HEK293T (cell line): ENCODE data around the gene FAM120A.

Experiments used
- CTCF ChIA-PET: fragments of 350-600 bp; formaldehyde crosslinking; extraction: SDS; loops from one replicate; lab custom pipeline; 2021; ENCODE audit warnings: antibody characterized with exemption, inconsistent platforms; lab: Yijun Ruan, JAX
- POLR2A ChIA-PET: fragments of 350-600 bp; formaldehyde crosslinking; extraction: SDS; loops from one replicate; lab custom pipeline; 2020; ENCODE audit warnings: antibody characterized with exemption, inconsistent platforms; lab: Yijun Ruan, JAX
- DNase-seq: peaks from one replicate; pipeline ENCODE4 v3.0.0; 2012; ENCODE audit warnings: mixed read lengths; ENCODE audit errors: extremely low spot score
- ARNT ChIP-seq: fragments of 450-650 bp; IDR thresholded peaks from 2 replicates; pipeline ENCODE4 v1.6.1; 2017; ENCODE audit warnings: mild to moderate bottlenecking
- BHLHE40 ChIP-seq: fragments of 450-650 bp; IDR thresholded peaks from 2 replicates; pipeline ENCODE4 v1.6.1; 2016; ENCODE audit warnings: mild to moderate bottlenecking, moderate library complexity, borderline replicate concordance
- CTBP1 ChIP-seq: fragments of 450-650 bp; IDR thresholded peaks from 2 replicates; pipeline ENCODE4 v1.6.1; 2016; ENCODE audit warnings: borderline replicate concordance
- ELF4 ChIP-seq: fragments of 450-650 bp; IDR thresholded peaks from 2 replicates; pipeline ENCODE4 v1.6.1; 2017; ENCODE audit warnings: antibody characterized with exemption
- FOXA1 ChIP-seq: fragments of 450-650 bp; IDR thresholded peaks from 2 replicates; pipeline ENCODE4 v1.6.1; 2016; ENCODE audit warnings: mild to moderate bottlenecking
- FOXK2 ChIP-seq: fragments of 450-650 bp; IDR thresholded peaks from 2 replicates; pipeline ENCODE4 v1.6.1; 2016; ENCODE audit warnings: mild to moderate bottlenecking
- FOXM1 ChIP-seq: fragments of 450-650 bp; IDR thresholded peaks from 2 replicates; pipeline ENCODE4 v1.6.1; 2017; ENCODE audit warnings: mild to moderate bottlenecking, borderline replicate concordance
- HDGF ChIP-seq: fragments of 450-650 bp; IDR thresholded peaks from 2 replicates; pipeline ENCODE4 v1.6.1; 2017; ENCODE audit warnings: antibody characterized with exemption, borderline replicate concordance
- L3MBTL2 ChIP-seq: fragments of 450-650 bp; conservative IDR thresholded peaks from 2 replicates; pipeline ENCODE4 v1.6.1; 2016; ENCODE audit warnings: mild to moderate bottlenecking
- LEF1 ChIP-seq: fragments of 450-650 bp; IDR thresholded peaks from 2 replicates; pipeline ENCODE4 v1.6.1; 2017; ENCODE audit warnings: mild to moderate bottlenecking, borderline replicate concordance
- NFRKB ChIP-seq: fragments of 450-650 bp; IDR thresholded peaks from 2 replicates; pipeline ENCODE4 v1.6.1; 2016; ENCODE audit warnings: mild to moderate bottlenecking, moderate library complexity
- PKNOX1 ChIP-seq: fragments of 450-650 bp; IDR thresholded peaks from 2 replicates; pipeline ENCODE4 v1.6.1; 2016
- SP1 ChIP-seq: fragments of 450-650 bp; IDR thresholded peaks from 2 replicates; pipeline ENCODE4 v1.6.1; 2017
- SUZ12 ChIP-seq: fragments of 450-650 bp; IDR thresholded peaks from 2 replicates; pipeline ENCODE4 v1.6.1; 2016; ENCODE audit warnings: mild to moderate bottlenecking
- TARDBP ChIP-seq: fragments of 450-650 bp; IDR thresholded peaks from 2 replicates; pipeline ENCODE4 v1.6.1; 2016
- ZNF384 ChIP-seq: fragments of 450-650 bp; IDR thresholded peaks from 2 replicates; pipeline ENCODE4 v1.6.1; 2016

FAM120A gene

GRCh38 chr9:93464395-93464794 is 12.9 kb downstream of the FAM120A start:
- CTCF ChIA-PET, result interaction anchor here (0.6 kb wide), 1 partner anchor 9 kb away, joined by 3 read pairs; no protein-coding TSS in a partner anchor

GRCh38 chr9:93464876-93465275 is 13.4 kb downstream of the FAM120A start:
- no peak for DNase-seq
- CTCF ChIA-PET, result interaction anchor here (0.6 kb wide), 1 partner anchor 9 kb away, joined by 3 read pairs; no protein-coding TSS in a partner anchor
- POLR2A ChIA-PET, result interaction anchor here (2.8 to 3.2 kb wide), 2 partner anchors 11 to 14 kb away, joined by 12 to 15 read pairs; partner anchors contain the start of genes FAM120A and FAM120AOS

More at GRCh38 chr9:93464395-93464794, 12.9 kb downstream of the FAM120A start:
- DNase-seq, result no peak
- POLR2A ChIA-PET, result interaction anchor here (2.8 to 3.2 kb wide), 2 partner anchors 11 to 13 kb away, joined by 12 to 15 read pairs; partner anchors contain the start of genes FAM120A and FAM120AOS
- TF ChIP-seq SP1, result no peak
- no peak for TF ChIP-seq FOXK2
- TF ChIP-seq FOXM1, result no peak
- TF ChIP-seq NFRKB, result no peak
- TF ChIP-seq ZNF384, result no peak
- TF ChIP-seq L3MBTL2, result no peak
- TF ChIP-seq PKNOX1, result no peak
- TF ChIP-seq LEF1, result no peak
- no peak for TF ChIP-seq SUZ12
- no peak for TF ChIP-seq FOXA1
- TF ChIP-seq BHLHE40, result no peak
- no peak for TF ChIP-seq HDGF
- TF ChIP-seq ELF4, result no peak
- TF ChIP-seq ARNT, result no peak
- no peak for TF ChIP-seq TARDBP

GRCh38 chr9:93465855-93466254 is 14.4 kb downstream of the FAM120A start:
- DNase-seq, result no peak
- ChIA-PET CTCF (interaction anchor here (0.7 kb wide), 1 partner anchor 12 kb away, joined by 3 read pairs; the partner anchor contains the start of gene FAM120AOS), POLR2A (interaction anchor here (2.8 to 3.2 kb wide), 2 partner anchors 12 to 15 kb away, joined by 12 to 15 read pairs; partner anchors contain the start of genes FAM120A and FAM120AOS)
- TF ChIP-seq ARNT (no peak), FOXA1 (no peak), ZNF384 (no peak), FOXK2 (no peak), TARDBP (no peak), L3MBTL2 (no peak), ELF4 (no peak)

More at GRCh38 chr9:93464876-93465275, 13.4 kb downstream of the FAM120A start:
- no peak for TF ChIP-seq ARNT
- TF ChIP-seq FOXA1, result no peak
- TF ChIP-seq HDGF, result no peak
- no peak for TF ChIP-seq PKNOX1
- no peak for TF ChIP-seq LEF1
- no peak for TF ChIP-seq ELF4
- TF ChIP-seq TARDBP, result no peak
- no peak for TF ChIP-seq L3MBTL2
- TF ChIP-seq FOXK2, result no peak
- TF ChIP-seq FOXM1, result no peak
- no peak for TF ChIP-seq SUZ12
- TF ChIP-seq SP1, result no peak
- no peak for TF ChIP-seq ZNF384
- no peak for TF ChIP-seq NFRKB
- no peak for TF ChIP-seq CTBP1
- no peak for TF ChIP-seq BHLHE40

- CTCF ChIA-PET, result interaction anchor here (0.7 kb wide), 1 partner anchor 13 kb away, joined by 3 read pairs; the partner anchor contains the start of gene FAM120AOS
- DNase-seq, result no peak
- POLR2A ChIA-PET, result interaction anchor here (3.2 kb wide), 1 partner anchor 15 kb away, joined by 12 read pairs; the partner anchor contains the start of gene FAM120A
- no peak for TF ChIP-seq FOXA1
- no peak for TF ChIP-seq L3MBTL2
- TF ChIP-seq PKNOX1, result no peak
- no peak for TF ChIP-seq SUZ12
- TF ChIP-seq FOXM1, result no peak
- TF ChIP-seq ARNT, result no peak
- no peak for TF ChIP-seq SP1
- TF ChIP-seq HDGF, result no peak
- TF ChIP-seq CTBP1, result no peak
- TF ChIP-seq ELF4, result no peak
- no peak for TF ChIP-seq LEF1
- no peak for TF ChIP-seq TARDBP
- no peak for TF ChIP-seq ZNF384
- TF ChIP-seq NFRKB, result no peak
Measured at GRCh38 chr9:93466416-93467061, 15.1 kb downstream of the FAM120A start.

GRCh38 chr9:93467062-93467416 is 15.6 kb downstream of the FAM120A start:
- POLR2A ChIA-PET, result no interaction called here
- CTCF ChIA-PET, result no interaction called here
- no peak for DNase-seq
- TF ChIP-seq LEF1 (no peak), FOXM1 (no peak), ARNT (no peak), ZNF384 (no peak), BHLHE40 (no peak), NFRKB (no peak), FOXK2 (no peak), ELF4 (no peak), FOXA1 (no peak), HDGF (no peak), CTBP1 (no peak)

- DNase-seq, result no peak
- CTCF ChIA-PET, result no interaction called here
- POLR2A ChIA-PET, result interaction anchor here (2.3 kb wide), 1 partner anchor 14 kb away, joined by 13 read pairs; the partner anchor contains the start of gene FAM120AOS
- TF ChIP-seq SUZ12, result no peak
Measured at GRCh38 chr9:93467462-93467861, 16.0 kb downstream of the FAM120A start.
